HCT116 (cell line): ENCODE data around the gene DNM2. TPM values are rescaled to one million over a fixed set of nuclear protein-coding genes. Genes with fewer than 3 reads are reported as not detected.
"Not testable (repeated sequence)": the region's sequence is repeated elsewhere in the genome, so short reads cannot be mapped to it uniquely, and the experiment has no call there.

Source experiments
- ATAC-seq: fragments of 200-7000 bp; cut with Tn5 transposase; 2 replicates; pipeline ENCODE4 v1.9.1; 2020; ENCODE audit warnings: mild to moderate bottlenecking, moderate library complexity
- BruUV-seq: library from RNA; stranded (reverse); fragments of 400-500 nt; replicated peaks from 2 replicates; lab custom pipeline; 2021; lab: Mats Ljungman, UMichigan
- CTCF ChIA-PET: fragments of 300-600 bp; sonication (Branson Sonifier 250); formaldehyde crosslinking; loops from one replicate; lab custom pipeline; 2021; ENCODE audit warnings: antibody characterized with exemption; lab: Charles Lee
- POLR2A ChIA-PET: fragments of 300-600, 350-600 bp; sonication (Branson Sonifier 250); formaldehyde crosslinking; loops from one replicate; lab custom pipeline; 2021; ENCODE audit warnings: antibody characterized with exemption; lab: Charles Lee
- RAD21 ChIA-PET, 2 experiments: fragments of 300-600 bp; sonication (Branson Sonifier 250); formaldehyde crosslinking; loops; one replicate each; lab custom pipeline; 2023; ENCODE audit warnings: low total read pairs in 2 of 2; ENCODE audit not compliant: uncharacterized antibody in 2 of 2, unreplicated experiment in 2 of 2, low non-redundant PET in 1 of 2; lab: Charles Lee
- DNase-seq: peaks from one replicate; pipeline ENCODE4 v3.0.0-alpha.2; 2010; ENCODE audit warnings: low read depth, low spot score
- H2AFZ ChIP-seq: fragments of 200-600 bp; shearing (Covaris generic), sonication (generic); 2 replicates; pipeline ENCODE4 v1.6.1; 2017; ENCODE audit warnings: low read depth, mixed run types, mixed read lengths, antibody characterized with exemption, low read length; ENCODE audit not compliant: poor library complexity, severe bottlenecking
- H3K27ac ChIP-seq: 2 replicates; pipeline ENCODE4 v1.5.1; 2012; ENCODE audit warnings: low read depth, low read length
- H3K27me3 ChIP-seq: fragments of 200-600 bp; sonication (generic); 2 replicates; pipeline ENCODE4 v1.6.1; 2016; ENCODE audit warnings: mixed run types, low read length, mixed read lengths; ENCODE audit not compliant: insufficient read depth
- H3K36me3 ChIP-seq, 2 experiments: fragments of 200-500 bp in 1 of 2; fragments of 200-600 bp in 1 of 2; sonication (Bioruptor generic) in 1 of 2; sonication (generic) in 1 of 2; 2 replicates each; pipeline versions ENCODE4 v1.5.1 to v1.6.1; 2014 to 2016; ENCODE audit warnings: low read length in 2 of 2, inconsistent platforms in 1 of 2, mixed read lengths in 1 of 2, mixed run types in 1 of 2; ENCODE audit not compliant: insufficient read depth in 2 of 2, control insufficient read depth in 1 of 2
- H3K4me1 ChIP-seq, 2 experiments: fragments of 200-600 bp in 1 of 2; sonication (generic) in 1 of 2; 2 replicates each; pipeline versions ENCODE4 v1.5.1 to v1.6.1; 2012 to 2017; ENCODE audit warnings: low read length in 2 of 2, inconsistent platforms in 1 of 2, mild to moderate bottlenecking in 1 of 2, mixed read lengths in 1 of 2, mixed run types in 1 of 2, moderate library complexity in 1 of 2; ENCODE audit not compliant: insufficient read depth in 2 of 2, control insufficient read depth in 1 of 2
- H3K4me2 ChIP-seq: fragments of 200-600 bp; sonication (generic); 2 replicates; pipeline ENCODE4 v1.6.1; 2017; ENCODE audit warnings: mixed run types, low read length, mixed read lengths
- H3K4me3 ChIP-seq, 2 experiments: fragments of 200-600 bp in 1 of 2; sonication (generic) in 1 of 2; replicated peaks in 1 of 2; 2 replicates each; pipeline ENCODE4 v1.5.1; 2011 to 2016; ENCODE audit warnings: low read length in 2 of 2, control low read depth in 1 of 2, low read depth in 1 of 2, mild to moderate bottlenecking in 1 of 2, mixed read lengths in 1 of 2, mixed run types in 1 of 2
- H3K79me2 ChIP-seq: fragments of 200-600 bp; sonication (generic); 2 replicates; pipeline ENCODE4 v1.6.1; 2017; ENCODE audit warnings: mild to moderate bottlenecking, mixed run types, low read length, moderate library complexity, mixed read lengths; ENCODE audit not compliant: insufficient read depth
- H3K9ac ChIP-seq: fragments of 200-600 bp; sonication (generic); 2 replicates; pipeline ENCODE4 v1.6.1; 2016; ENCODE audit warnings: low read length, mixed read lengths
- H3K9me2 ChIP-seq: fragments of 200-600 bp; sonication (generic), shearing (Covaris generic); 2 replicates; pipeline ENCODE4 v1.6.1; 2017; ENCODE audit warnings: mixed run types, mild to moderate bottlenecking, moderate library complexity; ENCODE audit not compliant: insufficient read depth
- H3K9me3 ChIP-seq, 2 experiments: fragments of 200-500 bp in 1 of 2; fragments of 200-600 bp in 1 of 2; sonication (Bioruptor generic) in 1 of 2; sonication (generic) in 1 of 2; 2 replicates each; pipeline ENCODE4 v1.6.1; 2014 to 2017; ENCODE audit warnings: low read length in 2 of 2, mixed read lengths in 2 of 2, inconsistent platforms in 1 of 2, low read depth in 1 of 2, mild to moderate bottlenecking in 1 of 2, mixed run types in 1 of 2, moderate library complexity in 1 of 2; ENCODE audit not compliant: control insufficient read depth in 1 of 2, insufficient read depth in 1 of 2
- H4K20me1 ChIP-seq: fragments of 200-600 bp; sonication (generic), shearing (Covaris generic); 2 replicates; pipeline ENCODE4 v1.6.1; 2017; ENCODE audit warnings: mixed run types, mild to moderate bottlenecking, moderate library complexity; ENCODE audit not compliant: insufficient read depth
- CBX3 ChIP-seq: IDR thresholded peaks from 2 replicates; pipeline ENCODE4 v1.6.1; 2012; ENCODE audit warnings: low read depth
- ELF1 ChIP-seq: IDR thresholded peaks from 2 replicates; pipeline ENCODE4 v1.6.1; 2012; ENCODE audit warnings: low read depth, borderline replicate concordance
- EZH2phosphoT487 ChIP-seq: fragments of 200-600 bp; IDR thresholded peaks from 2 replicates; pipeline ENCODE4 v1.6.1; 2018; ENCODE audit warnings: antibody characterized with exemption, borderline replicate concordance
- FOSL1 ChIP-seq: IDR thresholded peaks from 2 replicates; pipeline ENCODE4 v1.6.1; 2012; ENCODE audit warnings: low read depth
- POLR2A ChIP-seq: IDR thresholded peaks from 2 replicates; pipeline ENCODE4 v1.7.0; 2011; ENCODE audit warnings: borderline replicate concordance; ENCODE audit not compliant: insufficient read depth, insufficient read length; ENCODE audit errors: extremely low read depth
- POLR2AphosphoS5 ChIP-seq: IDR thresholded peaks from 2 replicates; pipeline ENCODE4 v1.6.1; 2011; ENCODE audit warnings: mild to moderate bottlenecking, low read depth, low read length, moderate library complexity
- SIN3A ChIP-seq: IDR thresholded peaks from 2 replicates; pipeline ENCODE4 v1.6.1; 2012; ENCODE audit warnings: low read depth
- SP1 ChIP-seq: IDR thresholded peaks from 2 replicates; pipeline ENCODE4 v1.6.1; 2012; ENCODE audit warnings: low read depth
- TCF7L2 ChIP-seq: IDR thresholded peaks from 2 replicates; pipeline ENCODE4 v1.7.0; 2011; ENCODE audit warnings: borderline replicate concordance, inconsistent platforms; ENCODE audit not compliant: insufficient read depth, insufficient read length; ENCODE audit errors: extremely low read depth
- YY1 ChIP-seq: IDR thresholded peaks from 2 replicates; pipeline ENCODE4 v1.6.1; 2011; ENCODE audit warnings: low read length, low read depth, moderate library complexity, mild to moderate bottlenecking; ENCODE audit not compliant: insufficient replicate concordance; ENCODE audit errors: extremely low read depth
- ZNF274 ChIP-seq: fragments of 200-500 bp; sonication (Bioruptor generic); IDR thresholded peaks from 2 replicates; pipeline ENCODE4 v1.6.1; 2014; ENCODE audit warnings: mild to moderate bottlenecking, low read depth, low read length, inconsistent platforms
- intact Hi-C: fragments of 100-400 bp; cut with micrococcal nuclease; formaldehyde crosslinking; loops from 2 replicates; pipeline ENCODE4 v1.10.0; 2022
- total RNA-seq: library from RNA; stranded (reverse); gene quantifications from one replicate; pipeline ENCODE4 v1.2.1, GENCODE V29; 2021; ENCODE audit not compliant: unreplicated experiment
- TF ChIP-seq, protein P1 (sequence below): IDR thresholded peaks from 2 replicates; pipeline ENCODE4 v1.6.1; 2012
- TF ChIP-seq, protein P2 (sequence below): IDR thresholded peaks from 2 replicates; pipeline ENCODE4 v1.6.1; 2012
- TF ChIP-seq, protein P3 (sequence below): IDR thresholded peaks from 2 replicates; pipeline ENCODE4 v1.6.1; 2012; ENCODE audit warnings: low read depth
- TF ChIP-seq, protein P4 (sequence below): IDR thresholded peaks from 2 replicates; pipeline ENCODE4 v1.6.1; 2011; ENCODE audit warnings: mild to moderate bottlenecking, low read length, moderate library complexity; ENCODE audit not compliant: insufficient replicate concordance; ENCODE audit errors: extremely low read depth

DNM2 gene
- total RNA-seq, 1 experiment from 2014 or later = 183 TPM

DNA sequence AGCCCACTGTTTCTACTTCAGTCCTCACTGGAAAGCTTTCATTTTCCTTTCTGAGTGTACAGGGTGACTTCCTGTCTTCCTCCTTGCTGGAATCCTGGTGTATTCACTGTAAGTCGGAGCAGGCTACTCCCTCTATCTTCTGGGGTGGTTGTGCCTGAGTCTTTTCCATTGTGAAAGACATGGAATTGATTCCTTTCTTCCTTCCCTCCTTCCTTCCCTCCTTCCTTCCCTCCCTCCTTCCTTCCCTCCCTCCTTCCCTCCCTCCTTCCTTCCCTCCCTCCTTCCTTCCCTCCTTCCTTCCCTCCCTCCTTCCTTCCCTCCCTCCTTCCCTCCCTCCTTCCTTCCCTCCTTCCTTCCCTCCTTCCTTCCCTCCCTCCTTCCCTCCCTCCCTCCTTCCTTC lies 40.2 kb downstream of the DNM2 start:
- CTCF ChIA-PET = interaction anchor here (1.3 kb wide), 1 partner anchor 41 kb away, joined by 4 read pairs; no protein-coding TSS in a partner anchor
- H2AFZ ChIP-seq, H3K27me3 ChIP-seq, H3K9ac ChIP-seq, H3K9me2 ChIP-seq, H3K27ac ChIP-seq, intact Hi-C loops, H4K20me1 ChIP-seq, POLR2A ChIA-PET, H3K4me3 ChIP-seq, H3K4me2 ChIP-seq, ATAC-seq, BruUV-seq, H3K36me3 ChIP-seq, H3K9me3 ChIP-seq, DNase-seq, RAD21 ChIA-PET: not testable (repeated sequence)
- H3K79me2 ChIP-seq = peaks cover 61% of the 10 kb centered on the region
- peaks cover 35 to 39% of the 10 kb centered on the region in 2 experiments for H3K4me1 ChIP-seq

DNA sequence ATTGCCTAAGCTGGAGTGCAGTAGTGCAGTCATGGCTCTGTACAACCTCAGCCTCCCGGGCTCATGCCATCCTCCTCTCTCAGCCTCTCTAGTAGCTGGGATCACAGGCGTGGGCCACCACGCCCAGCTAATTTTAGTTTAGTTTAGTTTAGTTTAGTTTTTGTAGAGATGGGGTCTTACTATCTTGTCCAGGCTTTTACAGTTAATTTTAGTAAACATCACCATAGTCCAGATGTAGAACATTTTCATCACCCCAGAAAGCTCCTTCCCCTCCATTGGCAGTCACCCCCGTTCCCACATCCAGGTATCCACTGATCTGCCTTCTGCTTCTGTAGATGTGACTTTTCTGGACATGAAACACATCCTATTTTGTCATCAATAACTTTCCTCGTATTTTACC lies 41.1 kb downstream of the DNM2 start:
- peak overlapping the region; percentile 49; the same call in 1 of the 2 replicates for H3K27ac ChIP-seq
- no peaks in the 10 kb centered on the region for H4K20me1 ChIP-seq
- ATAC-seq = no peak
- ChIA-PET RAD21 (no interaction called here), POLR2A (no interaction called here), CTCF (interaction anchor here (1.3 kb wide), 1 partner anchor 42 kb away, joined by 4 read pairs; no protein-coding TSS in a partner anchor)
- TF ChIP-seq, protein P1, sequence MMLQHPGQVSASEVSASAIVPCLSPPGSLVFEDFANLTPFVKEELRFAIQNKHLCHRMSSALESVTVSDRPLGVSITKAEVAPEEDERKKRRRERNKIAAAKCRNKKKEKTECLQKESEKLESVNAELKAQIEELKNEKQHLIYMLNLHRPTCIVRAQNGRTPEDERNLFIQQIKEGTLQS = no peak
- no peak for TF ChIP-seq EZH2phosphoT487
- no peak for TF ChIP-seq POLR2A
- TF ChIP-seq CBX3 = no peak
- no peak for TF ChIP-seq ELF1
- no peak for TF ChIP-seq SP1
- TF ChIP-seq, protein P2, sequence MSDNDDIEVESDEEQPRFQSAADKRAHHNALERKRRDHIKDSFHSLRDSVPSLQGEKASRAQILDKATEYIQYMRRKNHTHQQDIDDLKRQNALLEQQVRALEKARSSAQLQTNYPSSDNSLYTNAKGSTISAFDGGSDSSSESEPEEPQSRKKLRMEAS = no peak
- TF ChIP-seq, protein P3, sequence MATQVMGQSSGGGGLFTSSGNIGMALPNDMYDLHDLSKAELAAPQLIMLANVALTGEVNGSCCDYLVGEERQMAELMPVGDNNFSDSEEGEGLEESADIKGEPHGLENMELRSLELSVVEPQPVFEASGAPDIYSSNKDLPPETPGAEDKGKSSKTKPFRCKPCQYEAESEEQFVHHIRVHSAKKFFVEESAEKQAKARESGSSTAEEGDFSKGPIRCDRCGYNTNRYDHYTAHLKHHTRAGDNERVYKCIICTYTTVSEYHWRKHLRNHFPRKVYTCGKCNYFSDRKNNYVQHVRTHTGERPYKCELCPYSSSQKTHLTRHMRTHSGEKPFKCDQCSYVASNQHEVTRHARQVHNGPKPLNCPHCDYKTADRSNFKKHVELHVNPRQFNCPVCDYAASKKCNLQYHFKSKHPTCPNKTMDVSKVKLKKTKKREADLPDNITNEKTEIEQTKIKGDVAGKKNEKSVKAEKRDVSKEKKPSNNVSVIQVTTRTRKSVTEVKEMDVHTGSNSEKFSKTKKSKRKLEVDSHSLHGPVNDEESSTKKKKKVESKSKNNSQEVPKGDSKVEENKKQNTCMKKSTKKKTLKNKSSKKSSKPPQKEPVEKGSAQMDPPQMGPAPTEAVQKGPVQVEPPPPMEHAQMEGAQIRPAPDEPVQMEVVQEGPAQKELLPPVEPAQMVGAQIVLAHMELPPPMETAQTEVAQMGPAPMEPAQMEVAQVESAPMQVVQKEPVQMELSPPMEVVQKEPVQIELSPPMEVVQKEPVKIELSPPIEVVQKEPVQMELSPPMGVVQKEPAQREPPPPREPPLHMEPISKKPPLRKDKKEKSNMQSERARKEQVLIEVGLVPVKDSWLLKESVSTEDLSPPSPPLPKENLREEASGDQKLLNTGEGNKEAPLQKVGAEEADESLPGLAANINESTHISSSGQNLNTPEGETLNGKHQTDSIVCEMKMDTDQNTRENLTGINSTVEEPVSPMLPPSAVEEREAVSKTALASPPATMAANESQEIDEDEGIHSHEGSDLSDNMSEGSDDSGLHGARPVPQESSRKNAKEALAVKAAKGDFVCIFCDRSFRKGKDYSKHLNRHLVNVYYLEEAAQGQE = no peak
- no peak for TF ChIP-seq FOSL1
- no peak for TF ChIP-seq YY1
- no peak for TF ChIP-seq SIN3A
- no peak for TF ChIP-seq TCF7L2
- no peak for TF ChIP-seq POLR2AphosphoS5
- TF ChIP-seq ZNF274 = no peak
- TF ChIP-seq, protein P4, sequence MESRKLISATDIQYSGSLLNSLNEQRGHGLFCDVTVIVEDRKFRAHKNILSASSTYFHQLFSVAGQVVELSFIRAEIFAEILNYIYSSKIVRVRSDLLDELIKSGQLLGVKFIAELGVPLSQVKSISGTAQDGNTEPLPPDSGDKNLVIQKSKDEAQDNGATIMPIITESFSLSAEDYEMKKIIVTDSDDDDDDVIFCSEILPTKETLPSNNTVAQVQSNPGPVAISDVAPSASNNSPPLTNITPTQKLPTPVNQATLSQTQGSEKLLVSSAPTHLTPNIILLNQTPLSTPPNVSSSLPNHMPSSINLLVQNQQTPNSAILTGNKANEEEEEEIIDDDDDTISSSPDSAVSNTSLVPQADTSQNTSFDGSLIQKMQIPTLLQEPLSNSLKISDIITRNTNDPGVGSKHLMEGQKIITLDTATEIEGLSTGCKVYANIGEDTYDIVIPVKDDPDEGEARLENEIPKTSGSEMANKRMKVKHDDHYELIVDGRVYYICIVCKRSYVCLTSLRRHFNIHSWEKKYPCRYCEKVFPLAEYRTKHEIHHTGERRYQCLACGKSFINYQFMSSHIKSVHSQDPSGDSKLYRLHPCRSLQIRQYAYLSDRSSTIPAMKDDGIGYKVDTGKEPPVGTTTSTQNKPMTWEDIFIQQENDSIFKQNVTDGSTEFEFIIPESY = no peak
- DNase-seq = no peak
- no peaks in the 10 kb centered on the region for H3K27me3 ChIP-seq
- H3K36me3 ChIP-seq = peaks cover 5 to 8% of the 10 kb centered on the region in 2 experiments; a peak in 3 of 4 replicates
- H2AFZ ChIP-seq = no peak overlapping the region
- H3K9ac ChIP-seq = no peak overlapping the region
- no TSS peak for BruUV-seq
- no peak overlapping the region for H3K4me2 ChIP-seq
- H3K4me3 ChIP-seq = no peak overlapping the region
- no peaks in the 10 kb centered on the region for H3K9me2 ChIP-seq
- intact Hi-C loops = no loop called here
- H3K9me3 ChIP-seq = peaks cover 0 to 6% of the 10 kb centered on the region in 2 experiments; a peak in 1 of 4 replicates
- peaks cover 39 to 41% of the 10 kb centered on the region in 2 experiments for H3K4me1 ChIP-seq
- H3K79me2 ChIP-seq = peaks cover 61% of the 10 kb centered on the region
